Type B pancreatic cell (in vitro differentiated cells): ENCODE measurements around the gene C22orf31. TPM values are rescaled to one million over a fixed set of nuclear protein-coding genes. Genes with fewer than 3 reads are reported as not detected.
"Not testable (repeated sequence)": the region's sequence is repeated elsewhere in the genome, so short reads cannot be mapped to it uniquely, and the experiment has no call there.

ENCODE experiments used
- DNase-seq: peaks from one replicate; pipeline ENCODE4 v3.0.0; 2021; ENCODE audit warnings: mixed read lengths; ENCODE audit not compliant: unreplicated experiment; ENCODE audit errors: extremely low spot score
- H3K27ac Mint-ChIP-seq: 2 replicates; pipeline ENCODE4 v1.8.0; 2021; ENCODE audit warnings: mild to moderate bottlenecking, mixed read lengths
- H3K27me3 Mint-ChIP-seq: 2 replicates; pipeline ENCODE4 v1.8.0; 2021; ENCODE audit warnings: mixed read lengths
- H3K36me3 Mint-ChIP-seq: 2 replicates; pipeline ENCODE4 v1.8.0; 2021; ENCODE audit warnings: mixed read lengths
- H3K4me1 Mint-ChIP-seq: one replicate; pipeline ENCODE4 v1.8.0; 2021; ENCODE audit warnings: mixed read lengths; ENCODE audit not compliant: unreplicated experiment
- H3K4me3 Mint-ChIP-seq: 2 replicates; pipeline ENCODE4 v1.8.0; 2021; ENCODE audit warnings: mild to moderate bottlenecking, mixed read lengths
- H3K9me3 Mint-ChIP-seq: 2 replicates; pipeline ENCODE4 v1.8.0; 2021; ENCODE audit warnings: mixed read lengths
- total RNA-seq: library from RNA; stranded (reverse); gene quantifications from 2 replicates; pipeline ENCODE4 v1.2.1, GENCODE V29; 2021; ENCODE audit warnings: low replicate concordance
- TF ChIP-seq, protein P1 (sequence below): fragments of 200-600 bp; sonication (generic); conservative IDR thresholded peaks from 2 replicates; pipeline ENCODE4 v1.5.0; 2021; ENCODE audit warnings: antibody characterized with exemption, mild to moderate bottlenecking

The C22orf31 gene
- total RNA-seq, 1 donor from 2014 or later = 0.63 TPM

DNA sequence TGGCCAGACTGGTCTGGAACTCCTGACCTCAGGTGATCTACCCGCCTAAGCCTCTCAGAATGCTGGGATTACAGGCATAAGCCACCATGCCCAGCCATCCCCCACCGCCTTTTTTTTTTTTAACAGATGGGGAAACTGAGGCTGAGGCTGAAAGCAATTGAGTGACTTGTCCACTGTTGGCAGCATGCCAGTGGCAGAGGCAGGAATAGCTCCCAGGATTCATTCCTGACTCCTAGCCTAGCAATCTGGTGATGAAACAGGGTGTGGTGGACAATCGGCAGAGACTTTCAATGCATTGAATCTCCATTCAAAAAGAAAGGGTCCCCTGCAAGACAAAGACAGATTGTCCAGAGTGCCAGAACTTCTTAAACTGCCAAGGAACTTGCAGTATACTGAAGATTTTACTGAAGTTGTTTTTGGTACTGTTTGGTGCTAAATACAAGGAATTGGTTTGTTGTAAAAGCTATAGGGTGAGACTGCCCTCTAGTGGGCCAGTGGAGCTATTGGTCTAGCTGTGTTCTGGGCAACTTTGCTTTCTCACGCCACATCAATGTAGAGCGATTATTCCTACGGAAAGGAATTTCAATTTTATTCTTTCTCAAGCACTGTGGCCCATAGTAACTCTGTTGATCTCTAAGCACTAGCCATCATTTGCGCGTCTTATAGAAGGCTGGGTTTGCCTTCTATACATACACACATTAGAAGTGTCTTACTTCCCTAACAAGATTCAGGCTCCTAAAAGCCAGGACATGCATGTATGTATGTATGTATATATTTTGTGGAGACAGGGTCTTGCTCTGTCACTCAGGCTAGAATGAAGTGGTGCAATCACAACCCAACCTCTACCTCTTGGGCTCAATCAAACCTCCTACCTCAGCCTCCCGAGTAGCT lies 21.0 kb downstream of the C22orf31 start:
- H3K27me3 Mint-ChIP-seq = no peaks in the 10 kb centered on the region
- TF ChIP-seq, protein P1, sequence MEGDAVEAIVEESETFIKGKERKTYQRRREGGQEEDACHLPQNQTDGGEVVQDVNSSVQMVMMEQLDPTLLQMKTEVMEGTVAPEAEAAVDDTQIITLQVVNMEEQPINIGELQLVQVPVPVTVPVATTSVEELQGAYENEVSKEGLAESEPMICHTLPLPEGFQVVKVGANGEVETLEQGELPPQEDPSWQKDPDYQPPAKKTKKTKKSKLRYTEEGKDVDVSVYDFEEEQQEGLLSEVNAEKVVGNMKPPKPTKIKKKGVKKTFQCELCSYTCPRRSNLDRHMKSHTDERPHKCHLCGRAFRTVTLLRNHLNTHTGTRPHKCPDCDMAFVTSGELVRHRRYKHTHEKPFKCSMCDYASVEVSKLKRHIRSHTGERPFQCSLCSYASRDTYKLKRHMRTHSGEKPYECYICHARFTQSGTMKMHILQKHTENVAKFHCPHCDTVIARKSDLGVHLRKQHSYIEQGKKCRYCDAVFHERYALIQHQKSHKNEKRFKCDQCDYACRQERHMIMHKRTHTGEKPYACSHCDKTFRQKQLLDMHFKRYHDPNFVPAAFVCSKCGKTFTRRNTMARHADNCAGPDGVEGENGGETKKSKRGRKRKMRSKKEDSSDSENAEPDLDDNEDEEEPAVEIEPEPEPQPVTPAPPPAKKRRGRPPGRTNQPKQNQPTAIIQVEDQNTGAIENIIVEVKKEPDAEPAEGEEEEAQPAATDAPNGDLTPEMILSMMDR = peak; percentile 98
- H3K4me1 Mint-ChIP-seq = peaks cover 36% of the 10 kb centered on the region
- DNase-seq = no peak
- H3K9me3 Mint-ChIP-seq = no peaks in the 10 kb centered on the region
- H3K4me3 Mint-ChIP-seq = no peak overlapping the region
- peaks cover 6% of the 10 kb centered on the region for H3K36me3 Mint-ChIP-seq
- H3K27ac Mint-ChIP-seq = no peak overlapping the region

DNA sequence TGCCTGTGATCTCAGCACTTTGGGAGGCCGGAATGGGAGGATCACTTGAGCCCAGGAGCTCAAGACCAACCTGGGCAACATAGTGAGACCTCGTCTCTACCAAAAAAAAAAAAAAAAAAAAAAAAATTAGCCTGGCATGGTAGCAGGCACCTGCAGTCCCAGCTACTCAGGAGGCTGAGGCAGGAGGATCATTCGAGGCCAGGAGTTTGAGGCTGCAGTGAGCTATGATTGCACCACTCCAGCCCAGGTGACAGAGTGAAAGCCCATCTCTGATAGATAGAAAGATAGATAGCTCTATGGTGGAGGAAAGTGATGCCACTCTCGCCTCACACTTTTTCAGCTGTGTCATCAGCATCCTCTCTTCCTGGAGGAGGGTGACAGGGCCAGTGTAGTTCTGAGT lies 21.9 kb downstream of the C22orf31 start:
- not testable (repeated sequence) for H3K9me3 Mint-ChIP-seq, H3K27me3 Mint-ChIP-seq, H3K27ac Mint-ChIP-seq, H3K36me3 Mint-ChIP-seq, DNase-seq, H3K4me3 Mint-ChIP-seq
- H3K4me1 Mint-ChIP-seq = peaks cover 37% of the 10 kb centered on the region

DNA sequence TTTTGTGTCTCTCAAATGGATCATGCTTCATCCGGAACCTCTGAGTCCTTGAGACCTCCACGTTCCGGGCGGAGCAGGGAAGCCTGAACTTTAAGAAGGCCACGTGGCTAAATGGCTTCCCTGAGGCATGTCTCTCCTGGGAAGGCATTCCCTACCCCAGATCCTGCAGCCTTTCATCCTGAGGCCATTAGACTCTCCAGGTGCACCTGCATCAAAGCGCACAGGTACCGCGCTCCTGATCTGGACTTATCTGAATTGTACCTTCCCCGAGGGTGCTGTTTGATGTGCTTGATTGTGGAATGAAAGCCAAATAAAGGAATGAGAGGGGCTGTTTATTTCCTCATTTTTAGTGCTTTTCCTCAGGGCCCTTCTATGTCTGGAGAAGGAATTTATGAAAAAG lies 22.5 kb downstream of the C22orf31 start:
- H3K36me3 Mint-ChIP-seq = peaks cover 9% of the 10 kb centered on the region
- no peak for DNase-seq
- H3K9me3 Mint-ChIP-seq = no peaks in the 10 kb centered on the region
- no peak overlapping the region for H3K4me3 Mint-ChIP-seq
- H3K4me1 Mint-ChIP-seq = peaks cover 42% of the 10 kb centered on the region
- TF ChIP-seq, protein P1 = no peak
- H3K27me3 Mint-ChIP-seq = no peaks in the 10 kb centered on the region
- peak overlapping the region; percentile 63 for H3K27ac Mint-ChIP-seq

DNA sequence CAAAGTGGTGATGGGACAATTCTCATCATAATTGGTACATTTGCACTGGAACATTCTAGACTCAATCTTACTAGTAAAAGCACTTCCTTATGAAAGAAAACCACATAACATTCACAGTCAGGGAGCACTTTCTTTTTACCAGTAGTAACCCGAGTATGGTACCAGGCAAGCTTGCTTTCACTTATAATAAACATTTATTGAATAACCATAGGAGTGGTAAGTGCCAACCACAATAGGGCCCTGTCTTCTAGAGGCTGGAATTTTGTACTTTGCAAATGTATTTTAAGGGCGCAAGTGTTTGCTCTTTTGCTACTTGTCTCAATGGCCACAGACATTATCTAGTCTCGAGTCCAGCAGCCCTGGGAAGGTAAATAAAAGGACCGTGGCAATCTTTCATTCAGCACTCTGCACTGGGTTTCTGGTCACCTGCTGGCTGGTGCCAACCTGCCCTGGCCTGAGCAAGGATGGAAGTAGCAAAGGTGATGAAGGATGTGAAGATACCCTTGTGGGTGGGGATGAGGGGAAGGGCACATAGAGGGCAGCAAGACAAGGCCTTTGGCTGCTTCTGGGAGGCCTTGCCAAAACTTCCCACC lies 24.2 kb downstream of the C22orf31 start:
- peaks cover 54% of the 10 kb centered on the region for H3K4me1 Mint-ChIP-seq
- no peaks in the 10 kb centered on the region for H3K9me3 Mint-ChIP-seq
- H3K4me3 Mint-ChIP-seq = no peak overlapping the region
- H3K27ac Mint-ChIP-seq = no peak overlapping the region
- peaks cover 7% of the 10 kb centered on the region for H3K36me3 Mint-ChIP-seq
- TF ChIP-seq, protein P1 = no peak
- no peaks in the 10 kb centered on the region for H3K27me3 Mint-ChIP-seq
- no peak for DNase-seq

DNA sequence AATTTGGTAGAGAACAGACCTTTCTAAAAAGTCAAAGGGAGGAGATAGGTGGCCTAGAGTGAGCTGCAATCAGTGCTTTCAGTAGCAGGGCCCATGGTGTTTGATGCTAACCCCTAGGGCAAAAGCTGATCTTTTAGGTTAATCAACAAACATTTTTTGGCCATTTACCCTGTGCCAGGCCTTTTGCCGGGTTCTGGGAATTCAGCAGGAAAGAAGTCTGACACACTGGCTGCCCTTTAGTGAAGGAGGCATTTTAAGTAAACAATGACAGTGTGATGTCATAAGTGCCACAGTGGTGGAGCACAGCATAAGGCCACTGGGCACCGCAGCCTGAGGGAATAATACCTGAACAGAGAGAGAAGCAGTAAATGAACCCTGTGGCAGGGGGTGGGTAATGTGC lies 29.0 kb downstream of the C22orf31 start:
- DNase-seq = no peak
- H3K27ac Mint-ChIP-seq = peak overlapping the region; percentile 63
- H3K9me3 Mint-ChIP-seq = no peaks in the 10 kb centered on the region
- H3K27me3 Mint-ChIP-seq = no peaks in the 10 kb centered on the region
- H3K4me1 Mint-ChIP-seq = peaks cover 68% of the 10 kb centered on the region
- H3K4me3 Mint-ChIP-seq = peak overlapping the region; percentile 42
- H3K36me3 Mint-ChIP-seq = peaks cover 14% of the 10 kb centered on the region
- TF ChIP-seq, protein P1 = no peak

DNA sequence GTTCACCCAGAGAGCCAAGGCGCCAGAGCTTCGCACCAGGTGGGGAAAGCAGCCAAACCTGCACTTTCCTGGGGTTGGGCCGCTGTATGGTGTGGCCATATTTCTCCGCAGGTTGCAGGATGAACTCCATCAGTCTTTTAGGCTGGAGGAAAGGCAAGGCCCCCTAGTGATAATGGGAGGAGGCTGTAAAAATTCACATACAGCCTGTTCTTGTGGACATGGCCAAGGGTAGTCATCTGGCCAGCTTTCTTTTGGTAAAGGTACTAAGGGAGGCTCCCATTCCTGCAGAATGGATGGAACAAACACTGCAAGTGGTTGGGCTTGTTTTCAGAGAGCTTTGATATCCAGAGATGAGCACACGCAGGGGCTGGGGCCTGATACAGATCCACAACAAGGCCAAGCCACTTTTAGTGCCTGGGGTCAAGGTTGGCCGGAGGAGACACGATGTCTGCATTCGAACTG lies 29.6 kb downstream of the C22orf31 start:
- Mint-ChIP-seq H3K9me3 (no peaks in the 10 kb centered on the region), H3K4me1 (peaks cover 63% of the 10 kb centered on the region), H3K27me3 (no peaks in the 10 kb centered on the region), H3K4me3 (peak overlapping the region; percentile 42), H3K27ac (peak overlapping the region; percentile 94), H3K36me3 (peaks cover 14% of the 10 kb centered on the region)
- TF ChIP-seq, protein P1 = no peak
- no peak for DNase-seq
